Activated naive CD4-positive, alpha-beta T cell treated with anti-CD3 and anti-CD28 coated beads, Interleukin-2, amount 50 U/mL, for 24 hours (primary cell): Measurements from ENCODE around the gene ARID4A.
A peak's percentile ranks its signal among the peaks of the same experiment; 100 is the strongest.
"Not testable (repeated sequence)": the region's sequence is repeated elsewhere in the genome, so short reads cannot be mapped to it uniquely, and the experiment has no call there.

Experiments used
- H3K27ac Mint-ChIP-seq: one replicate; pipeline ENCODE4 v1.8.0; 2021; ENCODE audit warnings: mild to moderate bottlenecking, mixed read lengths
- H3K27me3 Mint-ChIP-seq: one replicate; pipeline ENCODE4 v1.8.0; 2021; ENCODE audit warnings: mixed read lengths
- H3K36me3 Mint-ChIP-seq: one replicate; pipeline ENCODE4 v1.8.0; 2021; ENCODE audit warnings: mixed read lengths
- H3K4me1 Mint-ChIP-seq: one replicate; pipeline ENCODE4 v1.8.0; 2021; ENCODE audit warnings: mixed read lengths
- H3K4me3 Mint-ChIP-seq: one replicate; pipeline ENCODE4 v1.8.0; 2021; ENCODE audit warnings: mild to moderate bottlenecking, mixed read lengths
- H3K9me3 Mint-ChIP-seq: one replicate; pipeline ENCODE4 v1.8.0; 2021; ENCODE audit warnings: mixed read lengths

The ARID4A gene

DNA sequence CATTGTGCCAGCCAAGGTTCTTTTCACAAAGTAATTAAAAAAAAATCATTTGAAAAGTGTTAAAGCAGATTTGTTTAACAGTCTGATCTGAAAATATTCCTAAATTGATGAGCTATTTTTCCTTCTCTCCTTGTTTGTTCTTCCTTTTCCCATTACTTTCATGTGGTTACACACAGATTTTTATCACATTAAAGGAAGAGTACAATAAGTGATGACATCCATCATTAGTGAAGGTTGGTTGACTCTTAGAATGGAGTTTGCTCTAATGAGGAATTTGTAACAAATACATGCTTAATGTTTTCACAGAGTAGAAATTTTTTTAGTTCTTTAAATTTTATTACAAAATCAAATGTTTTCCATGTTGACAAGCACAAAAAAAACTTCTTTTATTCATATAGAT, 78.4 kb downstream of the ARID4A start:
- no peak overlapping the region for H3K4me3 Mint-ChIP-seq
- no peaks in the 10 kb centered on the region for H3K27me3 Mint-ChIP-seq
- H3K9me3 Mint-ChIP-seq = no peaks in the 10 kb centered on the region
- no peak overlapping the region for H3K27ac Mint-ChIP-seq
- peaks cover 16% of the 10 kb centered on the region for H3K36me3 Mint-ChIP-seq
- H3K4me1 Mint-ChIP-seq = no peaks in the 10 kb centered on the region

DNA sequence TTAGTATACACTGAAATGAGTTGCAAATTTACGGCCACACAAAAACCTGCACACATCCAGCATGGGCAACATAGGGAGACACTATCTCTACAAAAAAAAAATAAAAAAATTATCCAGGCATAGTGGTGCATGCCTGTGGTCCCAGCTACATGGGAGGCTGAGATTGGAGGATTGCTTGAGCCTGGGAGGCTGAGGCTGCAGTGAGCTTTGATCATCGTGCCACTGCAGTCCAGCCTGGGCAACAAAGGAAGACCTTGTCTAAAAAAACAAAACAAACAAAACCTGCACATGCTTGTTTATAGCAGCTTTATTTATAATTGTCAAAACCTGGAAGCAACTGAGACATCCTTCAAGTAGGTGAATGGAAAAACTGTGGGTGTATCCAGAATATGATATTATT, 92.5 kb downstream of the ARID4A start:
- Mint-ChIP-seq H3K4me1 (peaks cover 5% of the 10 kb centered on the region), H3K27me3 (no peaks in the 10 kb centered on the region), H3K36me3 (no peaks in the 10 kb centered on the region), H3K9me3 (no peaks in the 10 kb centered on the region), H3K4me3 (no peak overlapping the region), H3K27ac (no peak overlapping the region)

DNA sequence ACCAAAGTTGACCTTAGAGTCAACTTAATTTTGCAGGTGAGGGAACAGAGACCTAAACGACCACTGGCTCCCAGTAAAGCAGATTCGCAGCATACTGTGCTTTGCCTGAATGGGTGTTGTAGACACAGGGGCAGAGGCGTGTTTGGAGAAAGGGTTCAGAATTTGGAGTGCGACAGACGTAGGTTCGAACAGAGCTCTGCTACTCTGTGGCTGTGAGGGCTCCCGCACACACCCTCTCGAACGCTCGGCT, 97.1 kb downstream of the ARID4A start:
- Mint-ChIP-seq H3K4me1 (peaks cover 14% of the 10 kb centered on the region), H3K4me3 (peak overlapping the region; percentile 83), H3K27ac (peak overlapping the region; percentile 65), H3K9me3 (no peaks in the 10 kb centered on the region), H3K27me3 (no peaks in the 10 kb centered on the region), H3K36me3 (peaks cover 2% of the 10 kb centered on the region)

DNA sequence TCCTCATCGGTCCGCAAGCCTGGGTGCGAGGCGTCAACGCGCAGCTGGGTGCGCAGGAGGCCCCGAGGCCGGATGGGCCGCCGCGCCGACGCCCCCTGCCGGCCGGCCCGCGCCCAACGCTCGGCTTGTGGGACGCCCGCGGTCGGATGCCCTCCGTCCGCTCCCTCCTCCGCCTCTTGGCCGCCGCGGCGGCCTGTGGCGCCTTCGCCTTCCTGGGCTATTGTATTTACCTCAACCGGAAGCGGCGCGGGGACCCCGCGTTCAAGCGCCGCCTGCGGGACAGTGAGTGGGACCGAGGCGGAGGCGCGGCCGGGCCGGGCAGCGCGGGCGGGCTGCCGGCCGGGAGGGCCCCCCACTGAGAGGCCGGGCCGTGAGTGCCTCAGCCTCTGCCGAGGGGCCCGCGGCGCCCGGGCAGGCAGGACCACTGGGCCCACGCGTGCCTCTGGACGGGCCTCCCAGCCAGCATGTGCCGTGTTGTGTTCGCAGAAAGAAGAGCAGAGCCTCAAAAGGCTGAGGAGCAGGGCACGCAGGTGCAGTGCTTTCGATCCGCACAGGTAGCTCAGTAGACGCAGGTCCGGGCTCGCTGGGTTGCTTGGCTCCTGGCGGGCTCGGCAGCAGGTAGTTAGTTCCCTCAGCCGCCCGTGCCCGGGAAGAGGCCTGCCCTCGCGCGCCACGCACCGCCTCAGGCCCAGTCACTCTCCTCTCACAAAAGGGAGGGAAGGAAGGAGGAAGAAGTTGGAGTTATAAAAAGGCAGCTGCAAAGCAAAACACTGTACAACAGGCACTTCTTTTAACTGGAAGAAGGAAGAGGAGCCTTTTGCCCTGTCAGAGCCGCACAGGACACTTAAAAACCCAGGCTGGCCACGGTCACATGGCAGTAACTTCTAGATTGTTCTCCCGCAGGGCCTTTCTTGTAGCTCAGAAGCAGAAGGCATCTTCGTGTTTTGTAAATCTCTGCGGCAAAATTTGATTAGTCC, 97.7 kb downstream of the ARID4A start, which contains the start of gene TOMM20L:
TSS of gene TOMM20L (plus strand) at position 119 of the 977 bp plus-strand sequence. CDS start at position 147, 28 bp downstream.
- Mint-ChIP-seq H3K4me1 (peaks cover 14% of the 10 kb centered on the region), H3K27ac (peak within 1 kb of the TSS; percentile 95), H3K4me3 (peak within 1 kb of the TSS; percentile 83), H3K36me3 (peaks cover 2% of the 10 kb centered on the region), H3K27me3 (no peaks in the 10 kb centered on the region), H3K9me3 (no peaks in the 10 kb centered on the region)

DNA sequence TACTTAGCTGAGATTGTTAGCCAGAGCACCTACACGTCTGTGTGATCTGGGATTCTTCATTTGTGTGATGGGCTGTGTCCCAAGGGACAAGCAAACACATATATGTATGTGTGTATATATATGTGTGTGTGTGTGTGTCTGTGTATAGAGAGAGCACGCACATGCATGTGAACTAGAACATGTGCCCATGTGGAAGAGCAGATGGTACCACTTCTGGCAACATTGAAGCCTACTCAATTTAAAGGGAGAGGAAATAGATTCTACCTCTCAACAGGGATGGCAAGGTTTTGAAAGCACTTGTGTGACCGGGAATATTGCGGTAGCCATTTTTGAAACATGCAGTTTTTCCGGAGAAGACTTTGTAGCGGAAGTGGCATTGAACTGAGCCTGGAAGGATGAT, 98.8 kb downstream of the ARID4A start:
- Mint-ChIP-seq H3K9me3 (no peaks in the 10 kb centered on the region), H3K27ac (peak overlapping the region; percentile 73), H3K36me3 (peaks cover 2% of the 10 kb centered on the region), H3K4me1 (peaks cover 14% of the 10 kb centered on the region), H3K27me3 (no peaks in the 10 kb centered on the region), H3K4me3 (peak overlapping the region; percentile 45)

DNA sequence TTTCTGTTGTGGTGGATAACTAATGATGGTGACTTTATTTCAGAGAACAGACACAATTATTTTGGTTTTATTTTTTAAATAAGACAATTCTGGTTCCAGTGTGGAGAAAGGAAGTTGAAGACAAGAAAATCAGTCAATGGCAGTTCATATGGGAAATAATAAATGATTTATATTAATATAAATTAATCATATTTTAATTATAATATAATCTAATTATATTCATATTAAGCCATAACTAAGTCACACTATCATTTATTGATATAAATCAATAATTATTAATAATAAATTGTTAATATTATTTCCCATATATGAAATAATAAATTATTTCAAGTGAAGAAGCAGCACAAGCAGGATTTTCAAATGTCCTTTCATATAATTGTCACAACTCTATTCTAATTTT, 100.1 kb downstream of the ARID4A start:
- Mint-ChIP-seq H3K9me3 (no peaks in the 10 kb centered on the region), H3K4me3 (no peak overlapping the region), H3K27me3 (no peaks in the 10 kb centered on the region), H3K36me3 (peaks cover 2% of the 10 kb centered on the region), H3K27ac (no peak overlapping the region), H3K4me1 (peaks cover 14% of the 10 kb centered on the region)

DNA sequence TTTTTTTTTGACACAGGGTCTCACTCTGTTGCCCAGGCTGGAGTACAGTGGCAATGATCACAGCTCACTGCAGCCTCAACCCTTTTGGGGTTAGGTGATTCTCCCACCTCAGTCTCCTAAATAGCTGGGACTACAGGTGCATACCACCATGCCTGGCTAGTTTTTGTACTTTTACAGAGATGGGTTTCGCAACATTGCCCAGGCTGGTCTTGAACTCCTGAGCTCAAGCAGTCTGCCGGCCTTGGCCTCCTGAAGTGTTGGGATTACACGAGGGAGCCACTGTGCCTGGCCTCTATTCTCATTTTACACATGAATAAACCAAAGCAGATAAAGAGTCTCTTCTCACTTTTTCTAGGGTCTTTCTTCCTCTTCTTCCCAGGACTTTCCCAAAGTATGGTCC, 100.5 kb downstream of the ARID4A start:
- Mint-ChIP-seq H3K4me3 (no peak overlapping the region), H3K9me3 (no peaks in the 10 kb centered on the region), H3K4me1 (peaks cover 14% of the 10 kb centered on the region), H3K27me3 (no peaks in the 10 kb centered on the region), H3K36me3 (peaks cover 2% of the 10 kb centered on the region), H3K27ac (no peak overlapping the region)

DNA sequence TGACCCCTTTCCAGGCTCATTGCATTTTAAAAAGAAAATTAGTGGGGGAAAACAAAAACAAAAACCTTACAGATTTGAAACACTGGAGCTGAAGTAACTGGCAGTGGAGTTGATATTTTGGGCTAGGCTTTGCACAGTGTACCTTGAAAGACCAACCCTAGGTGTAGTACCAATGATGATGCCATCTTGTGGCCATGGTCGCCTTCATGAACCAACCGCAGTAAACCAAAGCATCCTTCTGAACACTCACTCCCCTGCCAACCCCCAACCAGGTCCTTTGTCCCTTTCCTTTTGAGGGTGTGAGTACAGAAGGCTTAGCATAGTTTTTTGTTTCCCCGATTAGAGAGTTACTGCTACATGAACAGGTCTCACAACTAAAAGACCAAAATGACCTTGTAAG, 103.2 kb downstream of the ARID4A start:
- Mint-ChIP-seq H3K4me1 (peaks cover 3% of the 10 kb centered on the region), H3K27me3 (no peaks in the 10 kb centered on the region), H3K36me3 (peaks cover 4% of the 10 kb centered on the region), H3K27ac (no peak overlapping the region), H3K4me3 (no peak overlapping the region), H3K9me3 (no peaks in the 10 kb centered on the region)

DNA sequence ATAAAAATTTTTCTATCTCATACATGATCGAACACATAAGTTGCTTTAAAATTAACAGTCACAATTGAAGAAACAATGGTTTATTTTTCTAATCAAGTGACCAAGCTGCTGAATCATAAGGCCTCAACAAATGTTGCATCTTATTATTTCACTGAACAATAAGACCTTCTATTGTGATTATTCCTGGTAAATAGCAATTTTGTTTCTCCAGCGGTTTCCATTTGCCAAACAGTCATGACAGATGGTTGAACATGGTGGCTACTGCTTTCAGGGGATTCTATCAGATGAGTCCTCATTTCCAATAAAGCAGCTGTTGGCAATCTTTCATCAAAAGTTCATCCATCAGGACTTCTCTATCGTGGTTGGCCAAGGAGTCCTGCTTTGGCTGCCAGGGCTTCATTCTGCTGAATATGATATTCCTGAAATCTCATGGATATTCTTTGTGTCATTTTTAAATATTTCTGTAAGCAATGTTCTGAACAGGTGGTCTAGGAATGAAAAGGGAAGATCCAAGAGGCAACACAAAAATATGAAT, 110.4 kb downstream of the ARID4A start:
- Mint-ChIP-seq H3K9me3 (no peaks in the 10 kb centered on the region), H3K36me3 (peaks cover 14% of the 10 kb centered on the region), H3K27me3 (no peaks in the 10 kb centered on the region), H3K4me1 (peaks cover 4% of the 10 kb centered on the region), H3K27ac (no peak overlapping the region), H3K4me3 (no peak overlapping the region)

DNA sequence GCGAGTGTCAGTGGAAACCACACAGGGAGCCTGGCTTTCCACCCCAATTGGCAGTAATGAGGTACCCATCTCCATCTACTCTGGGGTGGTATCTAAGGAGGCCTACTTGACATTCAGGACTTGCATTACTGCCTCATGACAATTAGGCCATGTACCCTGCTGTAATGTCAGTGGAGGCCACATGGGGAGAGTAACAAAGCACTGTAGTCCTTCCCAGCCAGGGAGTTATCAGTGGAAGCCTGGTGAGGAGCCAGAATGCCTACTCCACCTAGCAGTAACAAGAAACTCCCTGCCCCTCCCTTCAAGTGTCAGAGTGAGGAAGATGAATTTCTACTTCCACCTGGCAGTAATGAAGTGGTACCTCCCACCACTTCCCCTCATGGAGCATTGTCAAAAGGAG, 116.5 kb downstream of the ARID4A start:
- peaks cover 26% of the 10 kb centered on the region for H3K4me1 Mint-ChIP-seq
- no peaks in the 10 kb centered on the region for H3K27me3 Mint-ChIP-seq
- peaks cover 30% of the 10 kb centered on the region for H3K36me3 Mint-ChIP-seq
- H3K9me3 Mint-ChIP-seq = no peaks in the 10 kb centered on the region
- no peak overlapping the region for H3K27ac Mint-ChIP-seq
- H3K4me3 Mint-ChIP-seq = no peak overlapping the region

DNA sequence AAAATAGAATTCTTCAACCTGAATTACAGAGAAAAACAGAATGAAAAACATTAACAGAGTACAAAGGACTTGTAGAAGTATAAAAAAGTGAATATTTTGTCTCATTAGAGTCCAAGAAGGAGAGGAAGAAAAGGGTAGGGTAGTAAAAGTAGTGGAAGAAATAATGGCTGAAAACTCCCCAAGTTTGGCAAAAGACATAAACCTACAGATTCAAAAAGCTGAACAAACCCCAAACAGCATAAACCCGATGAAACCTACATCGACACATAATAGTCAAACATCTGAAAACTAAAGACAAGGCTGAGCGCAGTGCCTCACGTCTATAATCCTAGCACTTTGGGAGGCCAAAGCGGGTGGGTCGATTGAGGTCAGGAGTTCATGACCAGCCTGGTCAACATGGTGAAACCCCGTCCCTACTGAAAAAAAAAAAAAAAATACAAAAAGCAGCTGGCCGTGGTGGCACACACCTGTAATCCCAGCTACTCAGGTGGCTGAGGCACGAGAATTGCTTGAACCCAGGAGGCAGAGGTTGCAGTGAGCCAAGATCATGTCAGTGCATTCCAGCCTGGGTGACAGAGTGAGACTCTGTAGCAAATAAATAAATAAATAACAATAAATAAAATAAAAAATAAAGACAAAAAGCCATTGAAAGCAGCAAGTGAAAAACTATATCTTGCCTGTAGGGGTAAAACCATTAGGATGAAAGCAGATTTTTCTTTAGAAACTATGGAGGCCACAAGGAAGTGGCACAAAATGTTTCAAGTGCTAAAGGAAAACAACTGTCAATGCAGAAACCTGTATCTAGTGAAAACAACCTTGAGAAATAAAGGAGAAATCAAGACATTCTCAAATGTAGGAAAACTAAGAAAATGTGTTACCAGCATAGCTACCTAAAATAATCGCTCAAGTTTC, 117.5 kb downstream of the ARID4A start:
- H3K36me3 Mint-ChIP-seq = peaks cover 31% of the 10 kb centered on the region
- H3K9me3 Mint-ChIP-seq = no peaks in the 10 kb centered on the region
- H3K27ac Mint-ChIP-seq = no peak overlapping the region
- H3K27me3 Mint-ChIP-seq = no peaks in the 10 kb centered on the region
- no peak overlapping the region for H3K4me3 Mint-ChIP-seq
- peaks cover 27% of the 10 kb centered on the region for H3K4me1 Mint-ChIP-seq

DNA sequence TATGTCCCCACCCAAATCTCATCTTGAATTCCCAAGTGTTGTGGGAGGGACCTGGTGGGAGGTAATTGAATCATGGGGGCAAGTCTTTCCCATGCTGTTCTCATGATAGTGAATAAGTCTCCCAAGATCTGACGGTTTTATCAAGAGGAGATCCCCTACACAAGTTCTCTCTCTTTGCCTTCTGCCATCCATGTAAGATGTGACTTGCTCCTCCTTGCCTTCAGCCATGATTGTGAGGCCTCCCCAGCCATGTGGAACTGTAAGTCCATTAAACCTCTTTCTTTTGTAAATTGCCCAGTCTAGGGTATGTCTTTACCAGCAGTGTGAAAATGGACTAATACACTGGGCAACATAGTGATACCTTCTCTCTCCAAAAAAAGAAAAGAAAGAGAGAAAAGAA, 118.6 kb downstream of the ARID4A start:
- H3K4me3 Mint-ChIP-seq, H3K9me3 Mint-ChIP-seq, H3K27me3 Mint-ChIP-seq, H3K27ac Mint-ChIP-seq: not testable (repeated sequence)
- H3K4me1 Mint-ChIP-seq = peaks cover 32% of the 10 kb centered on the region
- peaks cover 35% of the 10 kb centered on the region for H3K36me3 Mint-ChIP-seq
